Measurements from ENCODE around the gene NBEAL1.

The NBEAL1 gene

DNA sequence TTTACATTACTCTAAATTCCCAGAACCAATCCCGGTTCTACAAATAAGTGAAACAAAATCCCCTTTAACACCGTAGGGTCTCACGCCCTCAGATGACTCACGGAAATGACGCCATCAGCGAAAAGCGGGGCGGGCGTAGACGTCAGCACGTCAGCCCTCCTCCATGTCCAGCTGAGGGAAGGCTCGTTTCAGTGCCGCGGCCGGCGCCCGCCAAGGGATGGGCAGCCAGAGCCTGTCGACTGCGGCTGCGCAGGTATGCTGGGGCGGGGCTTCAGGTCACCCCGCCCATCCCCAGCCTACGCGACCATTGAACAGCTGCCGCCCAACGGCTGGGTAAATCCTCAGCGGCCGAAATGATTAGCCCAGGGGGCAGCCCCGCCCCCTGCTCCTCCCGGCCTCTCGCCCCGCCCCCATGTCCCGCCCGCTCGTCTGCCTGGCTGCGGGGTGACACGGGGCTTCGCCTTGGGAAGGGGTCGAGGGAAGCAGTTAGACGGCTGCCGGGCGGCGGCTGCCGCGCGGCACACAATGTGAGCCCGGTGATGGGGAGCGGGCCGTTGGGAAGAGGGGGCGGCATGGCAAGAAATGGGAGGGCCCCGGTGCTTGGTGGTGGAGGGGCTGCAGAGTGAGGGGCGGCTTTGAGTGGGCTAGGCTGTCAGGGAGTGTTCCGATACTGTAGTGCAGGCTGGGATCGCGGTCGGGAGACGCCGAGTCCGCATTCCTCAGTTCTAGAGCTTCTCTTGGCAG, at the start of gene NBEAL1:
Gene NBEAL1, plus strand, starts transcription at position 420 of the 744 bp plus-strand sequence. CDS start 1,510 bp downstream, outside the sequence.
- TF ChIP-seq GATA2 (IDR thresholded peaks at IDR 0.05; ENCODE audit: low read depth, low read length) (no peak), GATA3 (IDR thresholded peaks at IDR 0.05; ENCODE audit: low read depth, low read length) (no peak)

- TF ChIP-seq GATA2 (IDR thresholded peaks at IDR 0.05; ENCODE audit: low read depth, low read length), result no peak
- TF ChIP-seq GATA3 (IDR thresholded peaks at IDR 0.05; ENCODE audit: low read depth, low read length), result no peak
Measured at GRCh38 chr2:202965810-202966460, 48.7 kb upstream of the NBEAL1 start.

DNA sequence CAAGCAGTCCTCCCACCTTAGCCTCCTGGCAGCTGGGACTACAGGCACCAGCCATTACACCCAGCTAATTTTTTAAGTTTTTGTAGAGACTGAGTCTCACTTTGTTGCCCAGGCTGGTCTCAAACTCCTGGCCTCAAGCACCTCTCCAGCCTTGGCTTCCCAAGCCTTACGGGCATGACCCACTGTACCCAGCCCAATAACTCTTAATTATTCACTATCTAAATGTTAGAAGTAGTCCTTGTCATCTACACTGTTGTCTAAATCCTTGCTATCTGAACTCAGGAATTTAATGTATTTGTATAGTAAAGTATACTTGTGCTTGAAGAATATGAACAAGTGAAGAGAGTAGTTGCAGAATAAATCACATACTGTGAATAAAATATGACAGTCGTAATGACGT, 37.9 kb upstream of the NBEAL1 start:
- TF ChIP-seq GATA3 (IDR thresholded peaks at IDR 0.05; ENCODE audit: low read depth, low read length) (no peak), GATA2 (IDR thresholded peaks at IDR 0.05; ENCODE audit: low read depth, low read length) (no peak)

- TF ChIP-seq GATA3 (IDR thresholded peaks at IDR 0.05; ENCODE audit: low read depth, low read length), result no peak
- TF ChIP-seq GATA2 (IDR thresholded peaks at IDR 0.05; ENCODE audit: low read depth, low read length), result no peak
Measured at GRCh38 chr2:202982779-202983491, 31.7 kb upstream of the NBEAL1 start.

DNA sequence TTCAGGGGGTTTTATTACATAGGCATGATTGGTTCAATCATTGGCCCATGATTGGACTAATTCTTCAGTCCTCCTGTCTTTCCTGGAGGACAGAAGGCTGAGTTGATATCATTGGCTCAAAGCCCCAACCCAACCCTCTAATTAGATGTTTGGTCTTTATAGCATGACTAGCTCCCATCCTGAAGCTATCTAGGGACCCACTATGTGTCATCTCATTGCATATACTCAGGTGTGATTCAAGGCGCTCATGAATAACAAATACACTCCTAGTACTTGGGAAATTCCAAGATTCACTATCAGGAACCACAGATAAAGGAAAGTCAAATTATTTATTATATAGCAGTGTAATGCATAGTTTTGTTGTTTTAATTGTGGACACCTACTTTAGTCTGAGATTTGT, 24.9 kb upstream of the NBEAL1 start:
- TF ChIP-seq GATA3 (IDR thresholded peaks at IDR 0.05; ENCODE audit: low read depth, low read length) (no peak), GATA2 (IDR thresholded peaks at IDR 0.05; ENCODE audit: low read depth, low read length) (no peak)

GRCh38 chr2:202990501-202990900, 24.2 kb upstream of the NBEAL1 start:
- TF ChIP-seq GATA2 (IDR thresholded peaks at IDR 0.05; ENCODE audit: low read depth, low read length) (no peak), GATA3 (IDR thresholded peaks at IDR 0.05; ENCODE audit: low read depth, low read length) (no peak)

GRCh38 chr2:203002054-203002821, 12.4 kb upstream of the NBEAL1 start:
- TF ChIP-seq GATA2 (IDR thresholded peaks at IDR 0.05; ENCODE audit: low read depth, low read length) (no peak), GATA3 (IDR thresholded peaks at IDR 0.05; ENCODE audit: low read depth, low read length) (no peak)

DNA sequence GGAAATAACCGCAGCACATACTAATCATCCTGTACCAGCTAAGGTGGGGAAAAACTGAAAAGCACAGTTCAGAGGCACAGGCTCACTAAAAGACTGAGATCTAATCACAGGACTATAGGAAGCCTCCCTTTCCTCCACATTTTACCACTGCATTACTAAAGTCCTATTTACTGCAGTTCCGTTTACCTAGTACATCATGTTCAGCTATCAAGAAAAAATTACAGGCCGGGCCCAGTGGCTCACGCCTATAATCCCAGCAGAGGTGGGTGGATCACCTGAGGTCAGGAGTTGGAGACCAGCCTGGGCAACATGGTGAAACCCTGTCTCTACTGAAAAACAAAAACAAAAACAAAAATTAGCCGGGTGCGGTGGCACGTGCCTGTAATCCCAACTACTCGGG, 11.0 kb upstream of the NBEAL1 start:
- no peak for TF ChIP-seq GATA3 (IDR thresholded peaks at IDR 0.05; ENCODE audit: low read depth, low read length)
- TF ChIP-seq GATA2 (IDR thresholded peaks at IDR 0.05; ENCODE audit: low read depth, low read length), result no peak

DNA sequence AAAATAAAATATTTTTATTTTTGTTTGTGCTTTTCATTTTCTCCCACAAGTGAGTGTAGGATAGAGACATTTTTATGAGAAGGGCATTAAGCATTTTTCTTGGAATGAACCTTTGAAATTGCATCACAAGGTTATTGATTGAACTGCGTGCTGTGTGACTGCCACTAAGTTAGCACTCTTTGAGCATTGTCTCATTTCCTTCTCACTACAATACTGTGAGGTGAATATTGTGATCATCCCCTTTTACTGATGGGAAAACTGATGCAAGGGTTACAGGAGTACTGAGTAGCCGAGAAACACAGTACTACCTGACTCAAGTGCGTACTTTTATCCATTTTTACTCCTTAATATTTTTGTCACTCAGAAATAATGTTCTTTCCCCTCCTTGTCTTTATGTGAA, 2.0 kb downstream of the NBEAL1 start:
- TF ChIP-seq GATA3 (IDR thresholded peaks at IDR 0.05; ENCODE audit: low read depth, low read length) (no peak), GATA2 (IDR thresholded peaks at IDR 0.05; ENCODE audit: low read depth, low read length) (no peak)

- no peak for TF ChIP-seq GATA2 (IDR thresholded peaks at IDR 0.05; ENCODE audit: low read depth, low read length)
- TF ChIP-seq GATA3 (IDR thresholded peaks at IDR 0.05; ENCODE audit: low read depth, low read length), result no peak
Measured at GRCh38 chr2:203018181-203018580, 3.5 kb downstream of the NBEAL1 start.

GRCh38 chr2:203019142-203019541, 4.5 kb downstream of the NBEAL1 start:
- no peak for TF ChIP-seq GATA2 (IDR thresholded peaks at IDR 0.05; ENCODE audit: low read depth, low read length)
- no peak for TF ChIP-seq GATA3 (IDR thresholded peaks at IDR 0.05; ENCODE audit: low read depth, low read length)

- no peak for TF ChIP-seq GATA2 (IDR thresholded peaks at IDR 0.05; ENCODE audit: low read depth, low read length)
- TF ChIP-seq GATA3 (IDR thresholded peaks at IDR 0.05; ENCODE audit: low read depth, low read length), result no peak
Measured at GRCh38 chr2:203021991-203022390, 7.3 kb downstream of the NBEAL1 start.

GRCh38 chr2:203022751-203023150, 8.1 kb downstream of the NBEAL1 start:
- TF ChIP-seq GATA3 (IDR thresholded peaks at IDR 0.05; ENCODE audit: low read depth, low read length) (no peak), GATA2 (IDR thresholded peaks at IDR 0.05; ENCODE audit: low read depth, low read length) (no peak)

GRCh38 chr2:203025592-203025991, 10.9 kb downstream of the NBEAL1 start:
- TF ChIP-seq GATA3 (IDR thresholded peaks at IDR 0.05; ENCODE audit: low read depth, low read length), result no peak

Data from SH-SY5Y (cell line).